ENCODE measurements around the gene SETD5. TPM values are rescaled to one million over a fixed set of nuclear protein-coding genes. Genes with fewer than 3 reads are reported as not detected.

Gene SETD5
- total RNA-seq, 1 donor from 2014 or later = 164 TPM

GRCh38 chr3:9408546-9408945 is 11.1 kb downstream of the SETD5 start:
- DNase-seq = no peak
- Mint-ChIP-seq H3K4me1 (peaks cover 40% of the 10 kb centered on the region), H3K27me3 (no peaks in the 10 kb centered on the region), H3K9me3 (no peaks in the 10 kb centered on the region), H3K36me3 (ENCODE audit: low read depth) (peaks cover 29% of the 10 kb centered on the region), H3K4me3 (no peak overlapping the region), H3K27ac (no peak overlapping the region)
- intact Hi-C loops (cut with micrococcal nuclease) = no loop called here

DNA sequence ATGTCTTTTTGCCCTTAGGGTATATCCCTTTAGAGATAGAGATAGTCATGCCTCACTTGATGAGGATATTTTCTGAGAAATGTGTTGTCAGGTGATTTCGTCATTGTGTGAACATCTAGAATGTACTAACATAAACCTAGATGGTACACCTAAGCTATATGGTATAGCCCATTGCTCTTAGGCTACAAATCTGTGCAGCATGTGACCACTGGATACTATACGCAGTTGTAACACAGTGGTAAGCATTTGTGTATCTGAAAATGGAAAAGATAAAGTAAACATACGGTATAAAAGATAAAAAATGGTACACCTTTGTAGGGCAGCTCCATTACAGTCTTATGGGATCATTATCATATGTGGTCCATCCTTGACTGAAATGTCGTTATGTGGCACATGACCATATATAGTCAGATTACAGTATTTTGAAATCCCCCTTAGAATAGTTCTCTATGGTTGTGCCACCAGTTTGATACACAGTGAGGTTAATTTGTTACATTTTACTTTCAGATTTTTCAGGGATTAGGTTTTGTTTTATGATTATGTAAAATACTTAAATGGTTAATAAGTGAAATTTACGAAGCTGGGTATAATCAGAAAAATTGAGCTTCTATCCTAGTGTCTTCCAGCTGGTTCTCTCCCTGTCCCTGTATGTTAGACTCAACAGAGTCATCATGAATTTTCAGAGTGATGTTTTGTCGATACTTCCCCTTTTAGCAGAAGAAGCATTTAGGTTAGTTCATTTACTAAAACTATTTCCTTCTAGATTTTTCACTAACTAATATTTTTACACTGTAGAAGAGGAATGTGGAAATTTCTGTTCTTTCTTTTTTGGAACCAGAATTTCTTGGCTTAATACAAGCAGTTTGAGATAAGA is 12.8 kb downstream of the SETD5 start:
- Mint-ChIP-seq H3K36me3 (ENCODE audit: low read depth) (peaks cover 33% of the 10 kb centered on the region), H3K9me3 (no peaks in the 10 kb centered on the region), H3K4me1 (peaks cover 36% of the 10 kb centered on the region), H3K4me3 (no peak overlapping the region), H3K27ac (no peak overlapping the region), H3K27me3 (no peaks in the 10 kb centered on the region)
- DNase-seq = no peak
- intact Hi-C loops (cut with micrococcal nuclease) = no loop called here

- Mint-ChIP-seq H3K4me1 (peaks cover 38% of the 10 kb centered on the region), H3K27ac (no peak overlapping the region), H3K9me3 (no peaks in the 10 kb centered on the region), H3K36me3 (ENCODE audit: low read depth) (peaks cover 34% of the 10 kb centered on the region), H3K4me3 (no peak overlapping the region), H3K27me3 (no peaks in the 10 kb centered on the region)
- no peak for DNase-seq
- intact Hi-C loops (cut with micrococcal nuclease) = no loop called here
Observed at GRCh38 chr3:9411302-9411701, 13.9 kb downstream of the SETD5 start.

- no peaks in the 10 kb centered on the region for H3K27me3 Mint-ChIP-seq
- no peaks in the 10 kb centered on the region for H3K9me3 Mint-ChIP-seq
- no peak overlapping the region for H3K4me3 Mint-ChIP-seq
- intact Hi-C loops (cut with micrococcal nuclease) = no loop called here
- peaks cover 37% of the 10 kb centered on the region for H3K36me3 Mint-ChIP-seq (ENCODE audit: low read depth)
- no peak for DNase-seq
- peaks cover 36% of the 10 kb centered on the region for H3K4me1 Mint-ChIP-seq
- H3K27ac Mint-ChIP-seq = no peak overlapping the region
Observed at GRCh38 chr3:9412293-9412692, 14.9 kb downstream of the SETD5 start.

- H3K27me3 Mint-ChIP-seq = no peaks in the 10 kb centered on the region
- H3K4me1 Mint-ChIP-seq = peaks cover 31% of the 10 kb centered on the region
- no peak overlapping the region for H3K27ac Mint-ChIP-seq
- peaks cover 28% of the 10 kb centered on the region for H3K36me3 Mint-ChIP-seq (ENCODE audit: low read depth)
- no peaks in the 10 kb centered on the region for H3K9me3 Mint-ChIP-seq
- intact Hi-C loops (cut with micrococcal nuclease) = no loop called here
- no peak overlapping the region for H3K4me3 Mint-ChIP-seq
- DNase-seq = no peak
Observed at GRCh38 chr3:9414826-9415225, 17.4 kb downstream of the SETD5 start.

DNA sequence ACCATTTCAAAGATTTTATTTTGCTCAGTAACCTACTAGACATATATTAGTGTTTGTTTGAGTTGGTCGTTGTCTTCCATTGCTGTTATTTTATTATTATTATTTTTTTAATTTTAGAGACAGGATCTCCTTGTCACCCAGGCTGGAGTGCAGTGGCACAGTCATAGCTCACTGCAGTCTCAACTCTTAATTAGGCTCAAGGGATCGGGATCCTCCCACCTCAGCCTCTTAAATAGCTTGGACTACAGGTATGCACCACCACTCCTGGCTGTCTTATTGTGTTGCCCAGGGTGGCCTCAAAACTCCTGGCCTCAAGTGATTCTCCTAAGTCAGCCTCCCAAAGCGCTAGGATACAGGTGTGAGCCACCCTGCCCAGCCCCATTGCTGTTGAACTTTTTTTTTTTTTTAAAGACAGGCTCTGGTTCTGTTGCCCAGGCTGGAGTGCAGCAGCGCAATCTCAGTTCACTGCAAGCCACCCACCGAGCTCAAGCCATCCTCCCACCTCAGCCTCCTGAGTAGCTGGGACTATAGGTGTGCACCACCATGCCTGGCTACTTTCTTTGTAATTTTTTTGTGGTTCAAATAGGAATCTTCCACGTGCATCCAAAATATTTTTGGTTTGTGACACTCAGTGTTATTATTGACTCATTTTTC is 18.2 kb downstream of the SETD5 start:
- Mint-ChIP-seq H3K27ac (peak overlapping the region; percentile 69), H3K4me3 (no peak overlapping the region), H3K36me3 (ENCODE audit: low read depth) (peaks cover 23% of the 10 kb centered on the region), H3K4me1 (peaks cover 32% of the 10 kb centered on the region), H3K27me3 (no peaks in the 10 kb centered on the region), H3K9me3 (no peaks in the 10 kb centered on the region)
- no peak for DNase-seq
- intact Hi-C loops (cut with micrococcal nuclease) = no loop called here

DNA sequence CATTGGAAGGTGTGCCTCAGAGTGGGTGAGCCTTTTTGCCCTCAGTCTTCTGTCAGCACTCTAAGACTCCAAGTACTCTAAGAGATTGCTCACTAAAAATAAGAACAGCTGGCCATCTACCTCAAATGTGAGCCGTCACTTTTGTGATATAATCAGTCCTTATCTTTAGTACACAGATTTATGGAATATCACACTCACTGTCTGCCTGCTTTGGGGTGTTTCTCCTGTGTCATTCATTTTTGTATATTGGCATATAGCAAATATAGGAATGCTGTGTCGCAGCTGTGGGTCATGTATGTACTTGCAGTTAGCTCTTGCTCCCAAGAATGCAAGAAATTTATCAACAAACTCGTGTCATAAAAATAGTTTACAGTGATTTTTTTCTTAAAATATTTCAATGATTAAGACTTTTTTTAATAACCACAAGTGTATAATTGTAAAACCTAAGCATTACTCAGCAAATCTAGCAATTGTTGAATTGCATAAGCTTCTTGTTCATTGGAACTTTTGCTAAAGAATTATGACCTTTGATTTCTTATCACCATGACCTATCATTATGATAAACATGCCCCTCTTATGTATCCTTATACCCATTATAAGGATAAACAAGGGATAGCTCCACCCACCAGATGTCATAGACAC is 18.8 kb downstream of the SETD5 start:
- no peak for DNase-seq
- intact Hi-C loops (cut with micrococcal nuclease) = no loop called here
- Mint-ChIP-seq H3K36me3 (ENCODE audit: low read depth) (peaks cover 23% of the 10 kb centered on the region), H3K9me3 (no peaks in the 10 kb centered on the region), H3K27ac (peak overlapping the region; percentile 69), H3K27me3 (no peaks in the 10 kb centered on the region), H3K4me3 (no peak overlapping the region), H3K4me1 (peaks cover 37% of the 10 kb centered on the region)

DNA sequence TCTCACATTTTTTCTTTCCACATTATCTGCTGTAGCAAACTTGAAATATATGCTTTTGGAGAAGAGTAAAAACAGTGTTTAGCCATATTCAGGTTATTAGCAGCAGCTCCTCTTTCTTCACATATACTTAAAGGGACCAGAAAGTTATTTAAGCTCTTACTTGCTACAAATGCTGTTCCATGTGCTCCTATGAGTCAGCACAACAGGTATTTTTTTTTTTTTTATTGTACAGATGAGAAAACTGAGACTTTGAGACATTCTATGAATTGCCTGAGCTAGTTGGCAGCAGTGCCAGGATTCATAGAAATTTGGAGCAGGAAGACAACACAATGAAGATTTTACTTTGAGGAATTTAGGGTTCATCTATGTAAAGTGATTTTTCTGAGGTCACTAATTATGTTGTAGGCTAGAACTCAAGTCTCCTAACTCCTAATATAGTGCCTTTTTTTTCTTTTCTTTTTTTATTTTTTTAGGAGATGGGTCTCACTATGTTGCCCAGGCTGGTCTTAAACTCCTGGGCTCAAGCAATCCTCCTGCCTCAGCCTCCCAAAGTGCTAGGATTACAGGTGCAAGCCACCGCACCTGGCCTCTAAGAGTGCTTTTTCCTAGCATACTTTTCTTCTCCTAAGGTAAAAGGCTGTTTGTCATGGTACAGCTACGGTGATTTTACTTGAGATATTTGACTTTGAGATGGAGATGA is 23.6 kb downstream of the SETD5 start:
- Mint-ChIP-seq H3K9me3 (no peaks in the 10 kb centered on the region), H3K4me3 (no peak overlapping the region), H3K27me3 (no peaks in the 10 kb centered on the region), H3K4me1 (peaks cover 36% of the 10 kb centered on the region), H3K27ac (peak overlapping the region; percentile 10), H3K36me3 (ENCODE audit: low read depth) (peaks cover 16% of the 10 kb centered on the region)
- no peak for DNase-seq
- intact Hi-C loops (cut with micrococcal nuclease) = no loop called here

GRCh38 chr3:9422712-9423424 is 25.5 kb downstream of the SETD5 start:
- peaks cover 22% of the 10 kb centered on the region for H3K36me3 Mint-ChIP-seq (ENCODE audit: low read depth)
- H3K4me3 Mint-ChIP-seq = no peak overlapping the region
- H3K27me3 Mint-ChIP-seq = no peaks in the 10 kb centered on the region
- intact Hi-C loops (cut with micrococcal nuclease) = loop anchor here (1.0 to 2.0 kb wide), 3 partner anchors 27 to 70 kb away; partner anchors contain the start of gene THUMPD3
- H3K4me1 Mint-ChIP-seq = peaks cover 33% of the 10 kb centered on the region
- peak overlapping the region; percentile 65 for H3K27ac Mint-ChIP-seq
- no peaks in the 10 kb centered on the region for H3K9me3 Mint-ChIP-seq
- no peak for DNase-seq

DNA sequence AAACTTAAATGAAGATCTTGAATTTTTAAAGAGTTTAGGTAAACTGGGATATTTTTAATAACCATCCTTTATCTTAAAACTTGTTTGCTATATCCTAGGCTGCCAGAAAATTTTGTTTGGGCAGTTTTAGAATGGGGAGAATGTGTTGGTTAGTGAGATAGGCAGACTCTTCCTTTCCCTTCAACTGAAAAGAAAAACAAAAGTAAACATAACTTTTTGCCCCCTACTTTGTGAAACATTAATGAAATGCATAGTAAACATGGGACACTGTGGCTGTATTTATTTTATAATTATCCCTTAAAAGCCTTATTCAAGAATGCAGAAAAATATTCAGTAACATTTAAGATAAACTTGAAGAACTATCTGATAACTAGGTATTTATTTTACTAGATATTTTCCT is 31.0 kb downstream of the SETD5 start:
- Mint-ChIP-seq H3K4me1 (peaks cover 12% of the 10 kb centered on the region), H3K4me3 (no peak overlapping the region), H3K27ac (no peak overlapping the region), H3K27me3 (no peaks in the 10 kb centered on the region), H3K9me3 (no peaks in the 10 kb centered on the region), H3K36me3 (ENCODE audit: low read depth) (peaks cover 50% of the 10 kb centered on the region)
- intact Hi-C loops (cut with micrococcal nuclease) = no loop called here
- no peak for DNase-seq

DNA sequence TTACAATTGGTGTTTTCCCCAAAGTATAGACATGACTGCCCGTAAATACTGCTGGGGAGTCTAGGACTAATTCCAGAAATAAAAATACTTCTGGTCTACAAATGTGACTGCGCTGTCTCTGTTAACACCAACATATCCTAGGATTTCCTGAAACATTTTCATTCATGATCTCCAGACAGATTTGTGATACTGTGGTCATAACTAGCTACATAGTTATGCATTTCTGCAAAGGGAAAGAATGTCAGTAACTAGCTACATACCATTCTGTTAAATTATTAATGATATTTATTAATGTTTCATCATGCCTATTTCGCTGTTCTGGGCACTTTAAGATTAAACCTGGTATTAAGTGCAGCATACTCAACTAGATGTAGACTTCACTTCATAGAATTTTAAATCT is 33.3 kb downstream of the SETD5 start:
- Mint-ChIP-seq H3K4me3 (no peak overlapping the region), H3K4me1 (peaks cover 6% of the 10 kb centered on the region), H3K9me3 (no peaks in the 10 kb centered on the region), H3K27me3 (no peaks in the 10 kb centered on the region), H3K27ac (no peak overlapping the region), H3K36me3 (ENCODE audit: low read depth) (peaks cover 66% of the 10 kb centered on the region)
- intact Hi-C loops (cut with micrococcal nuclease) = no loop called here
- DNase-seq = no peak

DNA sequence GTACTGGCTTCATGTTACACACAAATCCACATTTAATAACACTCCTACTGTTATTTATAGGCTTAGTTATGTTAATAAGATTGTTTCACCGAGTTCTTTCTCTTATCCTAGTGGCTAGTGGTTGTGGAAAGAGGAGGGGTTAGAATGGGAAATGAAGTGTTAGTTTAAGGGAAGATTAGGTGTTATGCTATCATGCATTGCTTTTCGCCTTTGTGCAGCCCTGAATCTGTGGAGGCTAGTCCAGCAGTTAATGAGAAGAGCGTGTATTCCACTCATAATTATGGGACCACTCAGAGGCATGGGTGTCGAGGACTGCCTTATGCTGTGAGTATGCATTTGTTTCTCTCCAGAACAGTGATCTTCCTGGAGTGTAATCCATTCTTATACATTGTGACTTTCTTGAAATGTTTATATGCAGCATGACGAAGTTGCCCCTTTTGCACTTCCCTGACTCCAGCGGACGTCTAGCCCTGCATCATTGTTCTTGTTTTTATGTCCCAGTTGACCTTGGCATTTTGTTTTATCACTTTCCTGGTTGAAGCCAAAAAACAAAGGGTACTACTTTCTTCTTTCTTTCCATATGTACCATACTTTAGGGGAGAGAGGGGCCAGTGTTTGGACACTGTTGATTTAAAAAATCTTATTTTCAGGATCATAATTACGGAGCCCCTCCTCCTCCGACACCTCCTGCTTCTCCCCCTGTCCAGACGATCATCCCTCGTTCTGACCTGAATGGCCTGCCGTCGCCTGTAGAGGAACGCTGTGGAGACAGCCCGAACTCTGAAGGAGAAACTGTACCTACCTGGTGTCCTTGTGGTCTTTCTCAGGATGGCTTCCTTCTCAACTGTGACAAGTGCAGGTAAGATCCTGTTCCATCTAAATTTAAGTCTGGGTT is 36.5 kb downstream of the SETD5 start:
- H3K27ac Mint-ChIP-seq = no peak overlapping the region
- peaks cover 4% of the 10 kb centered on the region for H3K4me1 Mint-ChIP-seq
- no peak overlapping the region for H3K4me3 Mint-ChIP-seq
- H3K27me3 Mint-ChIP-seq = no peaks in the 10 kb centered on the region
- no peak for DNase-seq
- intact Hi-C loops (cut with micrococcal nuclease) = no loop called here
- H3K36me3 Mint-ChIP-seq (ENCODE audit: low read depth) = peaks cover 70% of the 10 kb centered on the region
- no peaks in the 10 kb centered on the region for H3K9me3 Mint-ChIP-seq

Measured in activated CD4-positive, alpha-beta T cell treated with anti-CD3 and anti-CD28 coated beads, Interleukin-2, amount 10 ng/mL, durations not matched to agents 24 days and 14 days (primary cell).